PC-9 (cell line): ENCODE measurements around the gene EFS.

Source experiments
- CTCF ChIP-seq: fragments of 200-600 bp; sonication (generic); conservative IDR thresholded peaks from 2 replicates; pipeline ENCODE4 v1.6.1; 2017; ENCODE audit warnings: mixed run types, antibody characterized with exemption, mild to moderate bottlenecking, moderate library complexity
- EZH2 ChIP-seq: fragments of 200-600 bp; sonication (generic); IDR thresholded peaks from 2 replicates; pipeline ENCODE4 v1.8.0; 2017; ENCODE audit warnings: antibody characterized with exemption, low read depth

GRCh38 chr14:23407516-23408306, 42.7 kb upstream of the EFS start, which contains the start of gene MYH6:
- no peak for TF ChIP-seq CTCF
- TF ChIP-seq EZH2 = no peak
